VCaP (cell line): Measurements from ENCODE around the gene SOWAHB.

Source experiments
- H3K27ac ChIP-seq: fragments of 450-650 bp; 2 replicates; pipeline ENCODE4 v1.5.1; 2017
- CTCF ChIP-seq: fragments of 450-650 bp; conservative IDR thresholded peaks from 2 replicates; pipeline ENCODE4 v1.5.1; 2017; ENCODE audit warnings: mild to moderate bottlenecking, moderate library complexity

The SOWAHB gene

GRCh38 chr4:76902233-76902890 is 4.4 kb upstream of the SOWAHB start:
- no peak overlapping the region for H3K27ac ChIP-seq
- TF ChIP-seq CTCF, result peak; percentile 4; the same call in 1 of the 2 replicates

DNA sequence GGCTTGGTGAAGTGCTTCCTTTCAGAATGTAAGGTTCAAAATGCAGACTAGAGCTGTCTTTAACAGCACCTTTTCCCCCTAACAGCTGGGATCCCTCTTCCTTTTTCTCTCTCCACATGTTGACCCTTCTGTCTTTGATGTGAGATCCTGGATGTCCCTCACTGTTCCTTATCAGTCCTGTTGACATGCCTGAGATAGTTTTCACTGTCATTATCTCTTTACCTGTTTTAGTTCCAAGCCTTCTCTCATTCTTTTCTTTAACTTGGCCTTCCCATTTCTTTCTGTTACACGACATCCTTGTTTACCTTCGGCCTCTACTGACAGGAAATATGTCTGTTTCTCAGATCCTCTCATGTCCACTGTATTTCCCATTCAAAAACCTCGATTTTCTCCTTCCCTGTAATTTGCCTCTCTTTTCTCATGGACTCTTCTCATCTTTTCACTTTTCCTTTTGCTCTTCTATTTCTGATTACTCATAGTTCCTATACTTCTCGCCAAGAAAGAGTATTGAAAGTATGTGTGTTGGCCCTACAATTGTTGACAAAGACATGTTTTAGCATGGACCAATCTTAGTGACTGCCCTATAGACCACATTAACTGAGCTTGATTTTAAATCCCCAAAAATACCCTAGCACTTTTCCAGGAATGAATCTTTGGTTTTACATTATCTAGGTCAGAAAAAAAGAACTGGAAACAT is 1.2 kb upstream of the SOWAHB start:
- H3K27ac ChIP-seq, result peak overlapping the region; percentile 87
- TF ChIP-seq CTCF, result no peak

DNA sequence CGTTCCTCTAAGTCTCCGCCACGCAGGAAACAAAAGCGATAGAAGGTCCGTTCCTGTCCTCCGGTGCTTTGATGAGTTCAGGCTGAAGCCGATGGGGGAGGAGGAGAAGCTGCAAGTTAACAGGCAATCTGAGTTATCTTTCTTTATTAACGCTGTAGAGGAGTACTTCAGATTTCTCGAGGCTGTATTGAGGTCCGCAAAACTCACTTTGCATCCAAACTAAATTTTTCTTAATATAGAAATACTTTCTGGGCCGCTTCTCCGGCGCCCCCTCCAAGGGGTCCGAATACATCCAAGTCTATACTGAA is 395 bp upstream of the SOWAHB start:
- H3K27ac ChIP-seq, result peak overlapping the region; percentile 87
- no peak for TF ChIP-seq CTCF

DNA sequence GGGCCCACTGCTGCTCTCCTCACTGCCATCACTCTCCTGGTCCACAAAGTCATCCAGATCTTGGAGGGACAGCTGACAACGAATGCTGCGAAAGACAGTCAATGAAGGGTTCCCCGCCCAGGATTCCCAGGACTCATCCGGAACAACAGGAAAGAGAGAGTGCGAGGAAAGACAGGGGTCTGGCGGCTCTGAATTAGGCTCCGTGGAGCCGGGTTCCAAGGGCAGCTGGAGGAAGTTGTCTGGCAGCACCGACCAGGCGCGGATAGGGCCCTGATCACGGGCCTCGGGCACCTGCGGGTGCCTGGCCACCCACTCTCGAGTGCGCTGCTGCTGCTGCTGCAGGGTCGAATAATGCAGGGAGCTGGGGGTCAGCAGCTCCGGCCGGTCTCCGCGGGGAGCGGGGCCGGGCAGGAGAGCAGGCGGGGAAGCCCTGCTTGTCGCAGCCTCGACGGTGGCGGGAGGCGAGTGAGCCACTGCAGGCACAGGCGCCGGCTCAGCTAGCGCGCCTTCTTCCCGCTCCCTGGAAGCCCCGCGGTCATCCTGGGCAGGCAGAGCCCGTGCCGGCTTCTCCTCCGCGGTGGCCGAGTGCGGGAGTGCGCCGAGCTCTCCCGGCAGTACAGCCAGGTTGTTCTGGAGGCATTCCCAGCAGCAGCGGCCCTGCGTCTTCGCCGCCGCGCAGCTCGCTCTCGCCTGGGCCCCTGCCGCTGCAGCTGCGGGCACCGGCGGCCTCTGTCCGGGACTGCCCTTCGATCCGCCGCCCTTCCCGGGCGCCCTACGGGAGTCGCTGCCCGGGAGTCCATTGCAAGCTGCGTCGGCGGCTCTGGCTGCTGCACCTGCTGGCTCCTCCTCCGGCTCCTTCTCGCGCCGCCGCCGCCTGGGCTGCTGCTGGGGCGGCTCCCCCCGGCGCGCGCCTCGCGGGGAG is 1.1 kb downstream of the SOWAHB start:
- no peak for TF ChIP-seq CTCF
- peak overlapping the region; percentile 87 for H3K27ac ChIP-seq

DNA sequence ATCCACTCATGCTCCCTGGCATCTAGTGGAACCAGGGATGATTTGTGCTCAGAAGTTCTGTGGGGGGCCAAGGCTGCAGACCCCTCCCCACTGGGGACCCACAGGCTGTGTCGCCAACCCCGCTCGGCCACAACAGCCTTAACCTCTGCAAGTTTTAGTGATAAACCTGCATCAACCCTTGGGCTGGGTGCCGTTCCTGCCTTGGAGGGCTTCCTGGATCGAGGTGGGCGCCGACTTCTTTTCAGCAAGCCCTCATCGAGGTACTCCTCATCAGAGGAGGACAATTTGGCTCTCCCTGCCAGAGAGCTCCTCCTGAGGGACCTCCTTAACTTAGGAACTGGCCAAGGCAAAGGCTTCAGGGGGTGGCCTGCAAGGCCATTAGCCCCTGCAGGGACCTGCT is 1.9 kb downstream of the SOWAHB start:
- H3K27ac ChIP-seq, result no peak overlapping the region
- no peak for TF ChIP-seq CTCF

- H3K27ac ChIP-seq, result no peak overlapping the region
- TF ChIP-seq CTCF, result no peak; the same call in 1 of the 2 replicates
Measured at GRCh38 chr4:76895619-76896018, 2.3 kb downstream of the SOWAHB start.
